ENCODE results near the gene RPS6KA6.

GRCh38 chrX:84221181-84221580 is 33.2 kb upstream of the RPS6KA6 start:
- TF ChIP-seq GLIS3 (CRISPR knock-in tag; IDR thresholded peaks at IDR 0.05) (no peak), PATZ1 (CRISPR knock-in tag; IDR thresholded peaks at IDR 0.05; ENCODE audit: borderline replicate concordance) (no peak), ZNF70 (CRISPR knock-in tag; IDR thresholded peaks at IDR 0.05) (no peak), ZFP30 (CRISPR knock-in tag; IDR thresholded peaks at IDR 0.05) (no peak), BACH2 (CRISPR knock-in tag; IDR thresholded peaks at IDR 0.05; ENCODE audit: borderline replicate concordance) (no peak), OSR1 (CRISPR knock-in tag; IDR thresholded peaks at IDR 0.05) (no peak), ARNTL (CRISPR knock-in tag; IDR thresholded peaks at IDR 0.05; ENCODE audit: borderline replicate concordance, low read depth) (no peak)
